Right atrium auricular region (tissue), 2 donors: ENCODE results near the gene MTG2. TPM values are rescaled to one million over a fixed set of nuclear protein-coding genes. Genes with fewer than 3 reads are reported as not detected.

ENCODE experiments used
- DNase-seq: peaks from one replicate; pipeline ENCODE4 v3.0.0-alpha.2; 2019; ENCODE audit warnings: low spot score
- H3K27ac ChIP-seq, 2 donors: fragments of 200-600 bp; sonication (generic); 1 replicate in 1 of 2; 2 replicates in 1 of 2; pipeline ENCODE4 v1.5.1; 2016 to 2019
- H3K27me3 ChIP-seq, 2 donors: fragments of 200-600 bp; sonication (generic); one replicate each; pipeline versions ENCODE4 v1.5.1 to v1.6.0; 2017 to 2019
- H3K36me3 ChIP-seq: fragments of 200-600 bp; sonication (generic); one replicate; pipeline ENCODE4 v1.5.1; 2016
- H3K4me1 ChIP-seq, 2 donors: fragments of 200-600 bp; sonication (generic); one replicate each; pipeline versions ENCODE4 v1.5.1 to v1.6.0; 2017 to 2019
- H3K4me3 ChIP-seq, 2 donors: fragments of 200-600 bp; sonication (generic); 1 replicate in 1 of 2; 2 replicates in 1 of 2; pipeline ENCODE4 v1.5.1; 2017 to 2019; ENCODE audit warnings: mild to moderate bottlenecking in 1 of 2, moderate library complexity in 1 of 2
- H3K9me3 ChIP-seq, 2 donors: fragments of 200-600 bp; sonication (generic); one replicate each; pipeline ENCODE4 v1.5.1; 2019
- CTCF ChIP-seq, 2 donors: fragments of 200-600 bp; sonication (generic); IDR thresholded peaks; one replicate each; pipeline ENCODE4 v1.5.1; 2019; ENCODE audit warnings: antibody characterized with exemption in 2 of 2
- total RNA-seq, 2 donors: library from RNA; depleted of rRNA; stranded (reverse); fragments of >200 nt; gene quantifications; one replicate each; pipeline ENCODE4 v1.1.0, GENCODE V29; 2016

Gene MTG2
- total RNA-seq, 2 donors from 2014 or later = 20.7 to 24.1 TPM

GRCh38 chr20:62248890-62249560 lies 66.2 kb downstream of the MTG2 start:
- no peak for DNase-seq
- H3K4me3 ChIP-seq = no peak overlapping the region
- H3K4me1 ChIP-seq = peaks cover 0 to 32% of the 10 kb centered on the region in 2 donors
- no peaks in the 10 kb centered on the region for H3K27me3 ChIP-seq
- H3K9me3 ChIP-seq = no peaks in the 10 kb centered on the region
- H3K27ac ChIP-seq = no peak overlapping the region
- TF ChIP-seq CTCF (IDR thresholded peaks at IDR 0.05) = no peak
- no peaks in the 10 kb centered on the region for H3K36me3 ChIP-seq

GRCh38 chr20:62252342-62252966 lies 69.6 kb downstream of the MTG2 start:
- DNase-seq = no peak
- TF ChIP-seq CTCF (IDR thresholded peaks at IDR 0.05) = no peak

More at GRCh38 chr20:62252342-62252966, 69.6 kb downstream of the MTG2 start:
- H3K4me3 ChIP-seq = no peak overlapping the region
- no peaks in the 10 kb centered on the region for H3K9me3 ChIP-seq
- H3K36me3 ChIP-seq = peaks cover 14% of the 10 kb centered on the region
- peaks cover 0 to 11% of the 10 kb centered on the region in 2 donors for H3K4me1 ChIP-seq
- H3K27me3 ChIP-seq = no peaks in the 10 kb centered on the region
- H3K27ac ChIP-seq = no peak overlapping the region

Other genes with a start within 250 kb of the MTG2 start
- gene TAF4, start 117.1 kb upstream of the MTG2 start, total RNA-seq = 10 to 100 TPM in 1 of 2 donors, 1 to 10 TPM in 1; 8.3 to 18.0 TPM
- 10 to 100 TPM; 26.1 to 26.8 TPM for gene LSM14B, start 60.6 kb upstream of the MTG2 start, total RNA-seq
- 100 to 1,000 TPM; 258 to 313 TPM for gene PSMA7, start 39.6 kb upstream of the MTG2 start, total RNA-seq
- 1 to 10 TPM; 8.3 to 9.0 TPM for gene SS18L1, start 39.3 kb upstream of the MTG2 start, total RNA-seq
- gene HRH3, start 37.2 kb downstream of the MTG2 start, total RNA-seq = not detected
- gene OSBPL2, start 55.5 kb downstream of the MTG2 start, total RNA-seq = 10 to 100 TPM; 27.2 to 29.6 TPM
- gene ADRM1, start 120.0 kb downstream of the MTG2 start, total RNA-seq = 100 to 1,000 TPM in 1 of 2 donors, 10 to 100 TPM in 1; 95.9 to 128 TPM
- gene LAMA5, start 184.3 kb downstream of the MTG2 start, total RNA-seq = 10 to 100 TPM; 61.1 to 69.4 TPM
- gene RPS21, start 204.1 kb downstream of the MTG2 start, total RNA-seq = 1,000 to 10,000 TPM; 1,510 to 1,937 TPM
- 10 to 100 TPM; 10.8 to 17.7 TPM for gene CABLES2, start 224.3 kb downstream of the MTG2 start, total RNA-seq
- gene RBBP8NL, start 244.5 kb downstream of the MTG2 start, total RNA-seq = not detected